Caki2 (cell line): ENCODE data around the gene CNTNAP2. TPM values are rescaled to one million over a fixed set of nuclear protein-coding genes. Genes with fewer than 3 reads are reported as not detected.

ENCODE experiments used
- DNase-seq: peaks from one replicate; pipeline ENCODE4 v3.0.0-alpha.2; 2015; ENCODE audit warnings: low read depth
- in situ Hi-C: cut with HindIII; loops from 2 replicates; pipeline ENCODE4 v1.10.0; 2016; ENCODE audit warnings: low sequenced_read_pairs, low pct_unique_long_range_greater_than_20kb, mixed read lengths
- total RNA-seq: library from RNA; depleted of rRNA; stranded (reverse); fragments of >200 nt; shearing (Covaris generic); gene quantifications from 2 replicates; pipeline ENCODE4 v1.2.3, GENCODE V29; 2014; ENCODE audit warnings: low replicate concordance

CNTNAP2 gene
- total RNA-seq, 1 experiment from 2014 or later = not detected

DNA sequence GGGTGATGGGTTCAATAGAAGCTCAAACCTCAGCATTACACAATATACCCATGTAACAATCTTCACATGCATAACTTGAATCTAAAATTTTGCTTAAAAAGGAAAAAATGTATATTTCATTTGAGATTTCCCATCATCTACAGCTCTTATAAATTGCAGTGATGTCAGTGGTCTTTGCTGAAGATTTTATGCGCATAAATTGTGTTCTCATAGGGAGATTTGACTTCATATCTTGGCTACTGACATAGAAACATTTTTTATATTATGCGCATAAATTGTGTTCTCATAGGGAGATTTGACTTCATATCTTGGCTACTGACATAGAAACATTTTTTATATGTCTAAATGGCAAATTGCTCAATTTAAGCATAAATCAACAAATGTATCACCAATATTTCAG lies 1348.6 kb downstream of the CNTNAP2 start:
- no peak for DNase-seq
- in situ Hi-C loops = no loop called here

DNA sequence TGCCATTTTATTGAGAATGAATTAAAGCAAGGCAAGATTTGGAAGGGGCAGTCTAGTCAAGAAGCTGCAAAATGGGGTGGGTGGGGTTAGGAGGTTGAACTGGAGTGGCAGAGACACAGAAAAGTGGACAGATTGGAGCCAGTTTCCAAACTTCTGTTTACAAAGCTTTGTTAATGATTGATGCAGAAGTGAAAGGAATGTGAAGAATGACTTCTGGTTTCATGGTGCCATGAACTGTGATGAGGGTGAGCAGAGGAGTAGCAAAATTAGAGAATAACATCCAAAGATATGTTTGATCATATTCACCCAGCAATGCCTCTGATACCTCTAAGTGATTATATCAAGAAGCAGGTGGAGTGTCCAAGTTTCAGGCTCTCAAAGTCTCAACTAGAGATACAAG lies 1356.0 kb downstream of the CNTNAP2 start:
- in situ Hi-C loops = no loop called here
- DNase-seq = peak; percentile 35

DNA sequence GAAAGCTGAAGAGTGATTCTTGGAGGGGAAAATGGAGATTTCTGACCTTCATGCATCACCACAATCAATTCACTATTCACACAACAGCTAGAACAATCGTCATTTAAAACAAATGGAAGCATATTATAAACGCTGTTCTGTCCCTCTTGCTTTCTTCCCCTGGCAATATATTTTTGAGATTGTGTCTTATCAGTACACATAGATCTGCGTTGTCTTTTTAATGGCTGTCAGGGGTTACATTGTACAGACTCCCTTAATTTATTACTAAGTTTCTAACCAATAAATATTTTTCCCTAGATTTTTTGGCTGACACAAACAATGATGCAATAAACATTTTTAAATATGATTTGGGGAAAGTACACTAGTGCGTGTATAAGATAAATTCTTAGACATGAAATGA lies 1358.3 kb downstream of the CNTNAP2 start:
- DNase-seq = no peak
- in situ Hi-C loops = no loop called here

DNA sequence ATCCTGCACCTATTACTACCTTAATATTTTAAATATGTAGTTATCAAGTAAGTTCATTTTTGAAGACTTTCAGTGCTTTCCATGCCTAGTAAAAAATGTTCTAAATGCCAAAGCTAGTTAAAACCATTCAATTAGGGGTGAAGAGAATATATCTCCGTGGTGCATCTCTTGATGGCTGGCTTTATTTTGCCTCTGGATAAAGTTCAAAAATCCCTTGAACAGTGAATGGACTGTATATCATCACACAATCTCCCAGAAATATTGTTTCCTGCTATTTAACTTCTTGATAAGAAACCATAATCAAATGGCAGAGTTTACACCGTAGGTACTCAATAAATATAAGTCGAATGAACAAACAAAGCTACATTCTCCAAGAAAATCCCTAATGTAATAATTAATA lies 1360.9 kb downstream of the CNTNAP2 start:
- DNase-seq = no peak
- in situ Hi-C loops = no loop called here

GRCh38 chr7:147478796-147479195 lies 1362.2 kb downstream of the CNTNAP2 start:
- no peak for DNase-seq
- in situ Hi-C loops = no loop called here

- DNase-seq = no peak
- in situ Hi-C loops = no loop called here
These were observed 1367.2 kb downstream of the CNTNAP2 start for GRCh38 chr7:147483634-147484292.

DNA sequence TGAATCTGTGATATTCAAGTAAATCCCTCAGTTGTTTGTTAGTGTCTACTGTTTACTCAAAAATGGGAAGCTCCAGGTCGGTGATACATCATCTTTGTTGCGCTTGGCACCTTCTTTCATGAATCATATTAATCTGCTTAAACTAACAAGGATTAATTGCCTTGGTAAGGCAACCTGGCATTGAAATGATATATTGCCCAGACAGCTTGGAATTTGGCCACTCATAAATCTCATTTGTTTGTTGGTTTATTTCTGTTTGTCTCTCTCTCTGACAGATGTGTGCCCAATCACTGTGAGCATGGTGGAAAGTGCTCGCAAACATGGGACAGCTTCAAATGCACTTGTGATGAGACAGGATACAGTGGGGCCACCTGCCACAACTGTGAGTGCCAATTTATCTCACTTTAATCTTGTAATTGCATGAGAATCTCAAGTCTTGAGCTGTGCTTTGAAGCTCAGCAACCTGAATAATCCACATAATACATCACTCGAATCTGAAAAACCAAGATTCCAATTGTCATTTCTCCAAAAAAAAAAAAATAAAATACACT lies 1369.1 kb downstream of the CNTNAP2 start:
- peak; percentile 2 for DNase-seq
- in situ Hi-C loops = no loop called here

DNA sequence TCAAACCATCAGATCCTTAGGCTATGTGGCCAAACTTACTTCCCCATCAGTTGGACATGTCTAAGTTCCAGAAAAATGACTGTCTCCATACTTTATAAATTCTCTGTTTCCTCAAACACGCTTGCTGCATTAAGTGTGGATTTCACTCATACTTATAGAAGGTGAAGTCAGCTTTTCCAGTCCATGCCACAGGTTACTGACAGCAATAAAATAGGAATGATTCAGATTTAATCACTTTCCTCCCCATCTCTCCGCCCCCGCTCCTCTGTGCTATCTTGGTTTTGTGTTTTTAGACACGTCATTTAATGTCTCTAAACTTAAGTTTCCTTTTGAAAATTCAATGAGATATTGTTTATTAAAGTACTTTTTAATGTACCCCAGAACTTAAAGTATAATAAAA lies 1376.0 kb downstream of the CNTNAP2 start:
- in situ Hi-C loops = no loop called here
- DNase-seq = no peak

DNA sequence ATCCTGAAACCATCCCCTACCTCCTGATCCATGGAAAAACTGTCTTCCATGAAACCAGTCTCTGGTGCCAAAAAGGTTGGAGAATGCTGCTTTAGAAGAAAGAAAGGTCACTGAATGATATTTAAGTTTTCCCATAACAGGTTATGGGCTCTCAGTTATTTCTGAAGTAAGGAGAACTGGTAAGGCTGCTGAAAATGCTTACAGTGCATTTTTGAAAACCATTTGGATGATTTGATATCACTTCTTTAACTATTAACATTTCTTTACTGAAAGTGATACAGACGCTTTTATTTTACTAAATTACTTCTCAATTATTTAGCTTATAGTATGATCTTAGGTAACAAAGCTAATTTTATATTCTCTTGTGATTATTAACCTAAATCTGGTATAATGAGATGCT lies 1379.6 kb downstream of the CNTNAP2 start:
- in situ Hi-C loops = no loop called here
- no peak for DNase-seq

DNA sequence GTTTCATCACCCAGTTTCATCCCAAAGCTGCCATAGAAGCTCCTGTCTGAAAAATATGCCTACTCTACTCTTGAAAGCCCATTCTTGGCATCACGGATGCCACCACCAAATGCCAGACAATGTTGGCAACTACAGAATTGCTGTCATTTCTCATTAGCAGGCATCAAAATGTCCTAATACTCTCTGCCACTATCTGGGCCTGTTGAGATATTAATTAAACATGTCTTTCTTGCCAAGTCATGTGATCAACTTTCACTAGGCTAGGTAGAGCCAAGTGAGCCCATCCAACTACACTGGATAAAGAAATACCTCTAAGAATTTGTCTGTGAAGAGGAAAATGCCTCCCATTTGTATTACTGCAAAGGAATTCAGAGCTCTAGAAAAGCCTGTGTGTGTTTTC lies 1380.6 kb downstream of the CNTNAP2 start:
- in situ Hi-C loops = no loop called here
- no peak for DNase-seq

DNA sequence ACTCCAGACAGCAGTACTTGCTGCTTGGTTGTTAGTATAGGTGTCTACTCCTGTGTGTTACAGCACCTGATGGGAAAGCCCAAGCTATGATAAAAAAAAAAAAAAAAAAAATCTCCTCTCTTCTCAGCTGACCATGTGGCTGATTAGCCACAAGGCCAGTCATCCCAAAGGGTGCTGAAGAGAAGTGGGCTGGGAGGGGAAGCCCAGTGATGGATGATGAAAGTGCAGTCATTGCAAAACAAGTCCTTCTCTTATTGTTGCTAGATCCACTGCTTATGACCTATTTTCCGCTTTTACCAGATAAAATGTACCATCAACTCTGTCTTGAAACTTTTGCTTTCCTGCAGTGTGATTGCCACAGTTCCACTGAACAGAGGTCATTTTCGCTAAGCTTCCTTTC lies 1381.5 kb downstream of the CNTNAP2 start:
- in situ Hi-C loops = no loop called here

DNA sequence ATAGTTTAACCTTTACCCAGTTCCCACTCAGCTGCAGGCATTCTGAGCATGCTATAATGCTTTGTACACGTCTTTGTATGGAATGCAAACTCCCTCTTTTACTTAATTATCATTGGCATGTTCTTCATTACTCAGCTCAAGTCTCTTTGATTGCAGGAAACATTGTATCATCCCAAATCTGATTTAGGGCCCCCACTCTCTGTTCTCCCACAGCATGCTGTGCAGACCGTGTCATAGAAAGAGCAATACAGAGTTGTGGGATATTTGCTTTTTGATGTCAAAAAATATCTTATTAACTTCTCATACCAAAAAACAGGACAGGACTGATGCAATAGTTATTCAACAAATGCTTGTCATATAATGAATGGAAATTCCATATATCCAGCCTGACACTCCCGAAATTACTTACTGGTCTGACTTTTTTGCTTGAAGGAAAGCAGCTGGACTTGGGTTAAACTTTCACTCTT lies 1392.5 kb downstream of the CNTNAP2 start:
- no peak for DNase-seq
- in situ Hi-C loops = no loop called here

More for the DNA sequence above, 1381.5 kb downstream of the CNTNAP2 start:
- no peak for DNase-seq

GRCh38 chr7:147509541-147510200 lies 1393.1 kb downstream of the CNTNAP2 start:
- no peak for DNase-seq
- in situ Hi-C loops = no loop called here

DNA sequence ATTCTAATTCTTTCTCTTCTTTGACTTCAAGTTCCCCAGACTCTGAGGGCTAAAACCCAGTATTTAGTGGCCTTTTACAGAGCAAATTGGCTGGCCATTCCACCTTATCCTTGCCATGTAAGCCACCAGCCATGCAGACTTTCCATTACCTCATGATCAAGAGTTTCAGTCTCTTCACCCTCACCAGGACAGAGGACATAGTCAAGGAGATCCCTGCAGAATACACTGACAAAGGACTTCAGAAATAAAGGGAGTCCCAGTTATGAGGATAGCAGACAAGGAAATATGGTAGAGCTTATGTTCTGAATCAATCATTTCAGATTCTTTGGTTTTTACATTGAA lies 1393.6 kb downstream of the CNTNAP2 start:
- no peak for DNase-seq
- in situ Hi-C loops = no loop called here

DNA sequence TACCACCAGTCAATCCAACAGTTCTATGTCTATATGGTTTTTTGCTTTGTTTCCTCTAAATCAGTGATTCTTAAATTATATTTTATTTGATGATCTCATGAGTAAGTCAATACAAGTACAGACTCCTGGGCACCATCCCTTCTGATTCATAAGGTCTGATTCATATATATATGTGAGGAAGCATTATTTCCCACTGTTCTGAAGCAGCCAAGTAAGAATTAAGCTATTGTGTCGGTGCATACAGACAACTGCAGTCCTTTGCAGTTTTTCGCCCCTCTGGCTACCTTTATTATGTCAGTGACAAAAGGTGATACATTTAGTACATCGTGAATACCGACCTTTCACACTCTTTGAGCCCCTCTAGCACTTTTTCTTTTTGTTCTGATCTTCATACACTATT lies 1394.3 kb downstream of the CNTNAP2 start:
- no peak for DNase-seq
- in situ Hi-C loops = no loop called here

DNA sequence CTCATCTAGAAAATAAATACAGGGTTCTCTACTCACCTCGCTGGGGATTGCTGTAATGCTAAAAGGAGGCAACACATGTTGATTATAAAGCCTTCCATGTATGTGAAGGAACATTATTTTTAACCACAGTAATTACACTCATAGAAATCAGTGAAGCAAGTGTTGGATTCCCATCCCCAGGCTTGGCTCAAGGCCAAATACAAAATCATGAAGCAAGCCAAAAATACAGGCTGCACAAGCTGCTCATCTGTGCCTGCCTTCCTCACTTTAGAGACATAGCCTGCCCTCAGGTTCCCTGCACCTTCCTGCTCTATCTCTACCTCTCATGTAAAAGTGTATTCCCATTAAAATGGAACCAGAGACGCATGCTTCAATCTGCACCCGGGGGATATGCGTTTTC lies 1396.8 kb downstream of the CNTNAP2 start:
- in situ Hi-C loops = no loop called here
- DNase-seq = no peak

DNA sequence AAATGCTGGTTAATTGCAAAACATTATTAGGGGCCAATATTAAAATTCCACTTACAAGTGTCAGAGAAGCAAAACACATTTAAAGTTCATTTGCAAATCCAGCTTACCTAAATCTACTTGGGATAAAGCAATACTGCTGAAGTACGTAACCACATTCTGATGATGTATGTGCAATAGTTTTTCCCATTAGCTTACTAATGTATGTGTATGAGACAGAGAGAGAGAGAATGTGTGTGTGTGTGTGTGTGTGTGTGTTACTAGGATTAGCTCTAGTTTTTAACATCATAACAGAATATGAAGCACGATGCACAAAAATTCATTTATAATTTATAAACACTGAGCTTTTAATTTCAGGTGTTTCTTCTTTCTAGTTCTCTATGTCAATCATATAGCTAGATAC lies 1399.8 kb downstream of the CNTNAP2 start:
- in situ Hi-C loops = no loop called here
- DNase-seq = no peak

- DNase-seq = no peak
- in situ Hi-C loops = no loop called here
These were observed 1402.5 kb downstream of the CNTNAP2 start for GRCh38 chr7:147519062-147519461.

DNA sequence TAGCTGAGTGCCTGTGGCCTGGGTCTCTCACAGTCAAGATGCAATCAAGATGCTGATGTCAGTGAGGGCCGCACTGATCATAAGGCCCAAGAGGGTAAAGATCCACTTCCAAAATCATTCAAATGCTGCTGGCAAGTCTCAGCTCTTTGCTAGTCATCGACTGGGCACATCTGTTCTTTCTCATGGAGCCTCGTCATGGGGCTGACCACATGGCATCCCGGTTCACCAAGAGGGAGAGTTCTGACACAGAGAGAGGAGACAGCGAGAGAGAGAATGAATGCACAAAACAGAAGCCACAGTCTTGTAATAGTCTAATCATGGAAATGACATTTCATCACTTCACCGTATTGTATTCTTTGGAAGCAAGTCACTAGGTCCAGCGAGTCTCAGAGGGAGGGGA lies 1406.5 kb downstream of the CNTNAP2 start:
- in situ Hi-C loops = no loop called here

DNA sequence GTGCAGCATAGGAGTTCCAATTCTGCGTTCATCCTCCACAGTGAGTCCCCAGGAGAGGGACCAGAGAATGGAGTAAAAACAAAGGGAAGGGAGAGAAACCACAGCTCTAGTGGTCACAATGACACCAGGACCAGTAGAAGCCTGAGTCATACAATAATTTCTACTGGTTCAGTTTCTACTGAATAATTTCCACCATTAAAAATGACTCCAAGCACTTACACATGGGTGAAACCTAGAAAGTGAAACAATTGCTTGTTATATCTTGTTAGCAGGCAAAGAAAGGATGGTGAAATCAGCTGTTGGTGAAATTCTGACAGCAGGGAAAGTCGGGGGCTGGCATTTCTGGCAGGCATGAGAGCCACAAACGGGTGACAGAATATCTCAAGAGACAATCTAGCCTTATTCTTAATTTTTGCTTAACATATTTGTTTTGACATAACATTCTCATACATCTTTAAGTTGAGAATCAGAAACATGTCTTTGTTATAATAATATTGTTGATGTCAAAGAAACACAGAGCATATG lies 1408.2 kb downstream of the CNTNAP2 start:
- in situ Hi-C loops = no loop called here

More for the DNA sequence above, 1406.5 kb downstream of the CNTNAP2 start:
- DNase-seq = no peak

More for the DNA sequence above, 1408.2 kb downstream of the CNTNAP2 start:
- no peak for DNase-seq
